Tongue (tissue), 3 donors: ENCODE data around the gene SGPP2. TPM values are rescaled to one million over a fixed set of nuclear protein-coding genes. Genes with fewer than 3 reads are reported as not detected.
"Not testable (repeated sequence)": the region's sequence is repeated elsewhere in the genome, so short reads cannot be mapped to it uniquely, and the experiment has no call there.

Source experiments
- DNase-seq: peaks from one replicate; pipeline ENCODE4 v3.0.0-alpha.2; 2015
- small RNA-seq: library from RNA; depleted of rRNA; stranded (forward); fragments of <200 nt; gene quantifications from one replicate; pipeline ENCODE3, GENCODE V24; 2014; ENCODE audit warnings: low replicate concordance
- total RNA-seq: library from RNA; depleted of rRNA; stranded (reverse); fragments of >200 nt; gene quantifications from one replicate; pipeline ENCODE4 v1.2.3, GENCODE V29; 2014

SGPP2 gene
- total RNA-seq, 1 donor from 2014 or later: 2.3 TPM

GRCh38 chr2:222576171-222577081 lies 152.1 kb downstream of the SGPP2 start:
- no peak for DNase-seq

GRCh38 chr2:222577341-222577740 lies 153.0 kb downstream of the SGPP2 start:
- no peak for DNase-seq

GRCh38 chr2:222582928-222583327 lies 158.6 kb downstream of the SGPP2 start:
- no peak for DNase-seq

- DNase-seq: not testable (repeated sequence)
These were observed 160.2 kb downstream of the SGPP2 start for GRCh38 chr2:222584589-222584988.

- DNase-seq: no peak
These were observed 167.3 kb downstream of the SGPP2 start for GRCh38 chr2:222591661-222592060.

GRCh38 chr2:222592176-222592575 lies 167.8 kb downstream of the SGPP2 start:
- no peak for DNase-seq

- no peak for DNase-seq
These were observed 170.3 kb downstream of the SGPP2 start for GRCh38 chr2:222594679-222595078.

- DNase-seq: no peak
These were observed 171.2 kb downstream of the SGPP2 start for GRCh38 chr2:222595581-222595980.

- DNase-seq: no peak
These were observed 174.3 kb downstream of the SGPP2 start for GRCh38 chr2:222598611-222599010.

- DNase-seq: no peak
These were observed 179.2 kb downstream of the SGPP2 start for GRCh38 chr2:222603501-222603900.

- DNase-seq: no peak
These were observed 180.6 kb downstream of the SGPP2 start for GRCh38 chr2:222604749-222605515.

GRCh38 chr2:222606306-222606705 lies 182.0 kb downstream of the SGPP2 start:
- no peak for DNase-seq

GRCh38 chr2:222608081-222608480 lies 183.7 kb downstream of the SGPP2 start:
- DNase-seq: no peak

- no peak for DNase-seq
These were observed 185.0 kb downstream of the SGPP2 start for GRCh38 chr2:222609381-222609780.

Small RNAs within 50 kb of the gene (small RNA-seq; reads per million reads assigned to genes)
- gene RF00019 (not detected), gene RNU6-619P (not detected)

Other genes with a start within 250 kb of the SGPP2 start
- gene PAX3, start 125.5 kb upstream of the SGPP2 start, total RNA-seq: 4.8 TPM
- gene FARSB, start 231.5 kb downstream of the SGPP2 start, total RNA-seq: 13.6 TPM
- gene MOGAT1, start 247.1 kb downstream of the SGPP2 start, total RNA-seq: not detected